ENCODE data around the gene P2RY11.

DNA sequence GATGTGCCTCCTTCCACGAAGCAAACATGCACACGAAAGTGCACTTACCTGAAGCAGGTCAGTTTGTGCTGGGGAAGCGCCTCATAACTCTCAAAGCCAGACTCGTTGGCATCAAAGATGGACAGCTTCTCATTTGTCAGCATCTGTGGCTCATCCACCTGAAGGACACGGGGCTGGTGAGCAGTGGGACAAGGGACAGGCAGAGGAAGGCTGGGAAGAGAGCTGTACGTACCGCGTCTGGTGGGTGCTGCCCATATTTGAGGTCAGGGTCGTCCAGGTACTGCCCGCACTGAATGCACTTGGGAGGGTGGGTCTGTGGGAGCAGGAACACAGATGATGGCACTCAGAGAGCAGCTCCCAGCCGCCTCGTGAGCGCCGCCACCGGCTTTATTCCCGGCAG, 48.1 kb downstream of the P2RY11 start:
- TF ChIP-seq, protein P1, sequence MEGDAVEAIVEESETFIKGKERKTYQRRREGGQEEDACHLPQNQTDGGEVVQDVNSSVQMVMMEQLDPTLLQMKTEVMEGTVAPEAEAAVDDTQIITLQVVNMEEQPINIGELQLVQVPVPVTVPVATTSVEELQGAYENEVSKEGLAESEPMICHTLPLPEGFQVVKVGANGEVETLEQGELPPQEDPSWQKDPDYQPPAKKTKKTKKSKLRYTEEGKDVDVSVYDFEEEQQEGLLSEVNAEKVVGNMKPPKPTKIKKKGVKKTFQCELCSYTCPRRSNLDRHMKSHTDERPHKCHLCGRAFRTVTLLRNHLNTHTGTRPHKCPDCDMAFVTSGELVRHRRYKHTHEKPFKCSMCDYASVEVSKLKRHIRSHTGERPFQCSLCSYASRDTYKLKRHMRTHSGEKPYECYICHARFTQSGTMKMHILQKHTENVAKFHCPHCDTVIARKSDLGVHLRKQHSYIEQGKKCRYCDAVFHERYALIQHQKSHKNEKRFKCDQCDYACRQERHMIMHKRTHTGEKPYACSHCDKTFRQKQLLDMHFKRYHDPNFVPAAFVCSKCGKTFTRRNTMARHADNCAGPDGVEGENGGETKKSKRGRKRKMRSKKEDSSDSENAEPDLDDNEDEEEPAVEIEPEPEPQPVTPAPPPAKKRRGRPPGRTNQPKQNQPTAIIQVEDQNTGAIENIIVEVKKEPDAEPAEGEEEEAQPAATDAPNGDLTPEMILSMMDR (IDR thresholded peaks at IDR 0.05; ENCODE audit: insufficient read depth, low read depth, low read length), result no peak
- no peak for TF ChIP-seq EZH2 (IDR thresholded peaks at IDR 0.05; ENCODE audit: insufficient read depth, low read length)

Data from astrocyte (in vitro differentiated cells and primary cell).